GM21717 (cell line): ENCODE results near the gene ZNF200.

Source experiments
- ATAC-seq: cut with Tn5 transposase; IDR thresholded peaks from one replicate; pipeline ENCODE4 v1.9.1; 2021; ENCODE audit warnings: mild to moderate bottlenecking, moderate library complexity; ENCODE audit not compliant: unreplicated experiment

Gene ZNF200

DNA sequence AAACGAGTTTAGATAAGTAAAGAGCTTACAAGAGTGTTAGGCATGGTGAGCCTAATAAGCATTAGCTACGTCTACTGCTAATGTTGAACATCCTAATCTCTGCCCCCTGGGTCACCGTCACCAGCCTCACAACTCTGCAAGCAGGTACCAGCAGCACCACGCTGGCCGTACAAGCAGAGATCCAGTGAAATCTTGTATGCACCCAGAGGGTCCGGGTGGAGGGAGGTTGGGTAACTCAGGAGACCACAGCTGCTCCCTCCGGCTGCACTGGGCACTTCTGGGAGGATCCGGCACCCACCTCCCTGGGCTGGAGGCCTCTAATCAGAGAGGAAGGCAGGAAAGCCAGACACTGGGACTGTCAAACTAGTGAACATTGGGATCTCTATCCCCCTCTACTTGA, 55.3 kb downstream of the ZNF200 start:
- ATAC-seq, result no peak

DNA sequence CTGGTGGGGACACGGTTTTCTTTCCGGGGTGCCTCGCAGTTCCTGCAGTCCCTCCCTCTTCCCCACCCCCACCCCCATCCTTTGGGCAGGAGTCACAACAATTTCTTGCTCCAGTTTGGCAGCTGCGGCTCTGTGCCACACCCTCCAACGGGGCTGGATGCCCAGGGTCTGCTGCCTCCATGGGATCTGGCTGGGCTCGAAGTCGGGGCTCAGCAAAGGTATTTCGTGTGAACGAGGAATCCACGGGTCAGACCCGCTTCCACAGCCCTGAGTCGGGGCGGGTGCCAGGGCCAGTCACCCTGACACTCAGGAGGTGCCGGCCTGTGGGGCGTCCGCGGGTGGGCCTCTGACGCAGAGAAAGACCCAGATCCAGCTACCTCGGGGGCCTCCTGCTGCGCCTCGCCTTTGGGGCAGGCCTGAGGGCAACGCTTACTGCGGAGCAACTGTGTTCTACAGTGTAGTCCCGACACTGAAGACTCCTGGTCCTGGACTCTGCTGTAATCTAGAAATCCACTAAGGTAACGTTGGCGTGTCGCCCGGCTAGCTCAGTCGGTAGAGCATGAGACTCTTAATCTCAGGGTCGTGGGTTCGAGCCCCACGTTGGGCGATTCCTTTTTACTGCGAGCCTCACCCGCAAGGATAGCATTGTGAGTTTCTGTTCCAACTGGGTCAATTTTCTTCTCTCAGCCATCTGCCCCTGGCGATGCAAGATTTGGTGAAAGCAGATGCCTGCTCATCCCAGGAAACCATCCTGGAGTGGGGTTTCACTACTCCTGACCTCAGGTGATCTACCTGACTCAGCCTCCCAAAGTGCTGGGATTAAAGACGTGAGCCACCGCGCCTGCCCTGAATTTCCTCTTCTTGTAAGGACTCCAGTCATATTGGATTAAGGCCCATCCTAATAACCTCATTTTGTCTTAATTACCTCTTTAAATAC, 59.5 kb downstream of the ZNF200 start:
- no peak for ATAC-seq

DNA sequence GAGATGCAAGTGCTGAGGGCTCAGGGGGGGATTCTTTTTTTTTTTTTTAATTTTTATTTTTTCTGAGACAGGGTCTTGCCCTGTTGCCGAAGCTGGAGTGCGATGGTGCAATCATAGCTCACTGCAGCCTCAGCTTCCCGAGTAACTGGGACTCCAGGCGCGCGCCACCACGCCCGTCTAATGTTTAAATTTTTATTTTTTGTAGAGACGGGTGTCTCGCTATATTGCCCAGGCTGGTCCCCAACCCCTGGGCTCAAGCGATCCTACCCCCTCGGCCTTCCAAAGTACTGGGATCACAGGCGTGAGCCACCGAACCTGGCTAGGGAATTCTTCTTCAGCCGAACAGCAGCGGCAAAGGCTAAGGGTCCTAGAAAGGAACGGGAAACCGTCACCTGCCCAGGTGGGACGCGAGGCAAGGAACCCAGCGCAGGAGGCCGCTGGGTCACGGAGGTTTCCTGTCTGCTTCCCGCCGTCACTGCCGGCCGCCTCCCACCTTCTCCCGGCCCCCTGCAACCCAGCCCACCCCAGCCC, 60.3 kb downstream of the ZNF200 start:
- no peak for ATAC-seq

DNA sequence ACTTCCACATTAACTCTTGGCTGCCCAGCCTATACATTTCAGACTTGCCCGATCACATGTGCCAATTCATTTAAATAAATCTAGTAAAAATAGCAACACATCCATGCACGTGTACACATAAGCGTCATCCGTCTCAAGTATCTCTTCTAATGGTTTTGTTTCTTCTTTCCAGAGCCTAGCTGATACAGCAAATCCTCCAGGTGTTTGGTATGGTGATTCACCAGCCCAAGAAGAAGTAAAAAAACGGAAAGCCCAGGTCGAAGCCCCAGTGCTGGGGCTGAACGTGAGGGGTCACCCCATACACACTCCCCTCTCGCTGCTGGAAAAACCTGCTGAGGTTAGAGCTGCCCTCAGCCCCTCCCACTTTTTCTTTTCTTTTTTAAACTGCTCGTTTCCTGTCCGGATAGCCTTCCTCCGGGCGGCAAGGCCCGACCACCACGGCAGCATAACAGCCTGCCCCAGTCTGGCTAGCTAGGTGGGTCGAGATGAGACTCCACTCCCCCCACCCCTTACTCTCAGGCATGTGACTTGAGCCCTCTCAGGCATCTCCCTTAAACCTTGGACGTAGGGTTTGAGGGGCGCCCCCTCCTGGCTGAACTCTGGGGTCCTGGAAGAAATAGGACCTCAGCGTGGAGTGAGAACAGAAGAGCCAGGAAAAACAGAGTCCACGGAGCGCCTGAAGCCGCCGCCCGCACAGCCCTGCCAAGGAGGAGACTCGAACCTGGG, 60.9 kb downstream of the ZNF200 start:
- ATAC-seq, result no peak
